HuH-7 (cell line): ENCODE measurements around the gene VAT1.
"Not testable (repeated sequence)": the region's sequence is repeated elsewhere in the genome, so short reads cannot be mapped to it uniquely, and the experiment has no call there.

Experiments used
- DNase-seq: peaks from one replicate; pipeline ENCODE4 v3.0.0; 2011; ENCODE audit warnings: low spot score

VAT1 gene

GRCh38 chr17:42973323-42973722 is 48.9 kb downstream of the VAT1 start:
- not testable (repeated sequence) for DNase-seq

GRCh38 chr17:42971589-42971988 is 50.6 kb downstream of the VAT1 start:
- no peak for DNase-seq

- no peak for DNase-seq
These were observed 53.1 kb downstream of the VAT1 start for GRCh38 chr17:42969001-42969581.

GRCh38 chr17:42967925-42968324 is 54.3 kb downstream of the VAT1 start:
- DNase-seq, result no peak
